CD4-positive, alpha-beta memory T cell (primary cell): Measurements from ENCODE around the gene CDC42BPB. TPM values are rescaled to one million over a fixed set of nuclear protein-coding genes. Genes with fewer than 3 reads are reported as not detected.
A peak's percentile ranks its signal among the peaks of the same experiment; 100 is the strongest.

ENCODE experiments used
- CTCF ChIA-PET: fragments of 350-600 bp; sonication (Branson Sonifier 250); formaldehyde crosslinking; loops from one replicate; lab custom pipeline; 2021; ENCODE audit warnings: inconsistent platforms; ENCODE audit not compliant: partially characterized antibody; lab: Charles Lee
- POLR2A ChIA-PET: fragments of 350-600 bp; sonication (Branson Sonifier 250); formaldehyde crosslinking; loops from one replicate; lab custom pipeline; 2021; ENCODE audit not compliant: partially characterized antibody; lab: Charles Lee
- DNase-seq, 5 donors: peaks; one replicate each; pipeline versions ENCODE4 v3.0.0 to v3.0.0-alpha.2; 2020 to 2022; ENCODE audit warnings: mixed read lengths in 1 of 5
- H3K27ac ChIP-seq: one replicate; pipeline ENCODE4 v1.7.0; 2013; ENCODE audit warnings: low read depth, low read length
- H3K27me3 ChIP-seq: 2 replicates; pipeline ENCODE4 v1.7.0; 2013; ENCODE audit warnings: mild to moderate bottlenecking, low read length, moderate library complexity; ENCODE audit not compliant: insufficient read depth
- H3K36me3 ChIP-seq: 2 replicates; pipeline ENCODE4 v1.7.0; 2013; ENCODE audit warnings: mild to moderate bottlenecking, low read length, moderate library complexity; ENCODE audit not compliant: insufficient read depth
- H3K4me1 ChIP-seq: 2 replicates; pipeline ENCODE4 v1.7.0; 2013; ENCODE audit warnings: mild to moderate bottlenecking, low read length, moderate library complexity; ENCODE audit not compliant: insufficient read depth
- H3K4me3 ChIP-seq, 2 donors: one replicate each; pipeline ENCODE4 v1.7.0; 2013; ENCODE audit warnings: low read length in 2 of 2, mild to moderate bottlenecking in 1 of 2
- H3K9me3 ChIP-seq, 2 donors: one replicate each; pipeline ENCODE4 v1.7.0; 2013; ENCODE audit warnings: low read length in 2 of 2, control low read depth in 1 of 2; ENCODE audit not compliant: control insufficient read depth in 1 of 2
- H3K27ac Mint-ChIP-seq, 7 donors: one replicate each; pipeline ENCODE4 v1.8.0; 2020 to 2021; ENCODE audit warnings: mixed read lengths in 7 of 7, mild to moderate bottlenecking in 6 of 7, inconsistent platforms in 3 of 7, moderate library complexity in 3 of 7
- H3K27me3 Mint-ChIP-seq, 2 donors: one replicate each; pipeline ENCODE4 v1.8.0; 2020 to 2021; ENCODE audit warnings: mixed read lengths in 2 of 2
- H3K36me3 Mint-ChIP-seq, 2 donors: one replicate each; pipeline ENCODE4 v1.8.0; 2020 to 2021; ENCODE audit warnings: mixed read lengths in 2 of 2, inconsistent platforms in 1 of 2, mild to moderate bottlenecking in 1 of 2
- H3K4me1 Mint-ChIP-seq, 4 donors: one replicate each; pipeline ENCODE4 v1.8.0; 2020 to 2021; ENCODE audit warnings: mixed read lengths in 4 of 4, mild to moderate bottlenecking in 1 of 4
- H3K4me3 Mint-ChIP-seq, 8 donors: one replicate each; pipeline ENCODE4 v1.8.0; 2020 to 2021; ENCODE audit warnings: mixed read lengths in 8 of 8, mild to moderate bottlenecking in 7 of 8, moderate library complexity in 6 of 8, inconsistent platforms in 3 of 8
- H3K9me3 Mint-ChIP-seq, 8 donors: one replicate each; pipeline ENCODE4 v1.8.0; 2020 to 2021; ENCODE audit warnings: mixed read lengths in 8 of 8, mild to moderate bottlenecking in 5 of 8, inconsistent platforms in 3 of 8, moderate library complexity in 1 of 8
- intact Hi-C: fragments of 100-400 bp; cut with micrococcal nuclease; formaldehyde crosslinking; loops from one replicate; pipeline ENCODE4 v1.15.1; 2023
- polyA plus RNA-seq, 2 donors: library from polyadenylated mRNA; unstranded; fragments of 300-500 nt; fragmentation: Illumina TruSeq; gene quantifications; one replicate each; pipeline ENCODE4 v1.2.3, GENCODE V29; 2021
- total RNA-seq, 2 experiments: library from RNA; stranded (reverse); gene quantifications; one replicate each; pipeline ENCODE4 v1.2.3, GENCODE V29; 2021

CDC42BPB gene
- total and polyA plus RNA-seq, 4 experiments from 2014 or later: 0.02 to 8.4 (median 4.1) TPM

DNA sequence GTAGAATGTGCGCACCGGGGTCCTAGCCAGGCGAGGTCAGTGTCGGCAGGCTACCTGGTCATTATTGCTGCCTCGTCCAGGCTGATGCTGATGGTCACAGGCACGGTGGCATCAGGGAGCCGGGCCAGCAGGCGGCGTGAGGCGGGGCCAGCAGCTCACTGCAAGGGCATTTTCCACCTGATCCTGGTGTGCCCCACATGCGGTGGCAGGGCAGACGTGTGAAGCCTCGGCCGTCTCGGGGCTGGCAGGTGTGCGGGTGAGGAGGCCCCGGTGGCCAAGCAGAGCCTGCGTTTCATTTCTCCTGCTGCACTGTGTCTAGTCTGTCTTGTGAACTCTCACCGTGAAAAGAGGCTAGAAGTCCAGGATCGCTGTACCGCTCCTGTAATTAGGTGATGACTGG is 146.9 kb downstream of the CDC42BPB start:
- Histone ChIP-seq H3K27me3 (no peaks in the 10 kb centered on the region), H3K36me3 (peaks cover 1% of the 10 kb centered on the region), H3K4me1 (no peaks in the 10 kb centered on the region), H3K4me3 (no peak overlapping the region), H3K27ac (no peak overlapping the region), H3K9me3 (no peaks in the 10 kb centered on the region)
- H3K27me3 Mint-ChIP-seq: no peaks in the 10 kb centered on the region
- no peaks in the 10 kb centered on the region for H3K4me1 Mint-ChIP-seq
- intact Hi-C loops: no loop called here
- H3K36me3 Mint-ChIP-seq: peaks cover 8 to 24% of the 10 kb centered on the region in 2 donors
- no peak overlapping the region for H3K4me3 Mint-ChIP-seq
- ChIA-PET POLR2A (no interaction called here), CTCF (interaction anchor here (2.1 kb wide), 1 partner anchor 216 kb away, joined by 6 read pairs; no protein-coding TSS in a partner anchor)
- no peaks in the 10 kb centered on the region for H3K9me3 Mint-ChIP-seq
- peak overlapping the region in 3 of 7 donors; percentile 22 to 53 (median 24) for H3K27ac Mint-ChIP-seq
- no peak for DNase-seq

DNA sequence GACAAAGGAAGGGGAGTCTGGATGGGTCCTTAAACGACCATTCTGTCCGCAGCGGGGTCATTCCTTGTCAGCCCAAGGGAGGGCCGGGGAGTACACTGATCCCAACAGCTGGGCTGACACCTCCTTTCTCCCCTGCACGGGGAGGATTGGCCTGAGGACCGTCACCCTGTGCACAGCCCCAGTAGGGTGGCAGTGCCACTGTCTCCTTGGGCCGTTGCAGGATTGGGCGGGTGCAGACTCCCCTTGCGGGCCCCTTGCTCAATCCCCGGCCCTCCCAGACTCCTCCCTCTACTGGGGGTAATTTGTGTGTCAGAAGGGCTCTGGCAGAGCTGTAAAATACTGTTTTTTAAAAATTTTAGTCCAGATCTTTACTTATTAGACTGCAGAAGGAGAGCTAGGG is 147.4 kb downstream of the CDC42BPB start:
- no peak overlapping the region for H3K4me3 ChIP-seq
- ChIA-PET CTCF (interaction anchor here (2.1 kb wide), 1 partner anchor 215 kb away, joined by 6 read pairs; no protein-coding TSS in a partner anchor), POLR2A (no interaction called here)
- no peak for DNase-seq
- H3K27ac Mint-ChIP-seq: peak overlapping the region in 2 of 7 donors; percentile 22 to 24
- H3K4me1 ChIP-seq: no peaks in the 10 kb centered on the region
- no peaks in the 10 kb centered on the region for H3K27me3 ChIP-seq
- no peaks in the 10 kb centered on the region for H3K4me1 Mint-ChIP-seq
- no peak overlapping the region for H3K4me3 Mint-ChIP-seq
- peaks cover 7% of the 10 kb centered on the region for H3K36me3 ChIP-seq
- H3K9me3 Mint-ChIP-seq: no peaks in the 10 kb centered on the region
- no peaks in the 10 kb centered on the region for H3K27me3 Mint-ChIP-seq
- no peak overlapping the region for H3K27ac ChIP-seq
- no peaks in the 10 kb centered on the region for H3K9me3 ChIP-seq
- H3K36me3 Mint-ChIP-seq: peaks cover 13 to 29% of the 10 kb centered on the region in 2 donors
- intact Hi-C loops: no loop called here

DNA sequence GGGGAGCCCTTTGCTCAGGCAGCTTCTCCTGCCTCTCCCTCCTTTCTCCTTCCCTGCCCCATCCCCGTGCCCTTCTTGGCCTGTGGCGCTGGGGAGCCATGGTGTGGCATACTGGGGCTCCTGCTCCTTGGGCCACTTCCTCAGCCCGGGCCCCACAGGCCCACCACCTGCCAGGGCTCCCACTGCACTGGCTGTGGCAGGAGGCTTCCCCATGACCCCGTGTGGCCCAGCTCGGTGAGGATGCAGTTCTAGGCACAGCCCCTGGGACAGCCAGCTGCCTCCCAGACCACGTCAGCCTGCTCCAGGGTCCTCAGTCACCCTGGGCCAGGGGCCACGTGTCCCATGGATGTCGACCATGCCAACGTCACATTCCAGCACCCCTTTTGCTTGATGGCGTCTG is 147.9 kb downstream of the CDC42BPB start:
- CTCF ChIA-PET: interaction anchor here (2.1 kb wide), 1 partner anchor 215 kb away, joined by 6 read pairs; no protein-coding TSS in a partner anchor
- no peaks in the 10 kb centered on the region for H3K4me1 Mint-ChIP-seq
- H3K36me3 Mint-ChIP-seq: peaks cover 13 to 29% of the 10 kb centered on the region in 2 donors
- POLR2A ChIA-PET: no interaction called here
- H3K27ac Mint-ChIP-seq: no peak overlapping the region
- H3K9me3 Mint-ChIP-seq: no peaks in the 10 kb centered on the region
- no peak overlapping the region for H3K4me3 Mint-ChIP-seq
- Histone ChIP-seq H3K4me1 (no peaks in the 10 kb centered on the region), H3K27me3 (no peaks in the 10 kb centered on the region), H3K36me3 (peaks cover 7% of the 10 kb centered on the region), H3K27ac (no peak overlapping the region), H3K9me3 (no peaks in the 10 kb centered on the region), H3K4me3 (no peak overlapping the region)
- intact Hi-C loops: no loop called here
- H3K27me3 Mint-ChIP-seq: no peaks in the 10 kb centered on the region
- DNase-seq: no peak

DNA sequence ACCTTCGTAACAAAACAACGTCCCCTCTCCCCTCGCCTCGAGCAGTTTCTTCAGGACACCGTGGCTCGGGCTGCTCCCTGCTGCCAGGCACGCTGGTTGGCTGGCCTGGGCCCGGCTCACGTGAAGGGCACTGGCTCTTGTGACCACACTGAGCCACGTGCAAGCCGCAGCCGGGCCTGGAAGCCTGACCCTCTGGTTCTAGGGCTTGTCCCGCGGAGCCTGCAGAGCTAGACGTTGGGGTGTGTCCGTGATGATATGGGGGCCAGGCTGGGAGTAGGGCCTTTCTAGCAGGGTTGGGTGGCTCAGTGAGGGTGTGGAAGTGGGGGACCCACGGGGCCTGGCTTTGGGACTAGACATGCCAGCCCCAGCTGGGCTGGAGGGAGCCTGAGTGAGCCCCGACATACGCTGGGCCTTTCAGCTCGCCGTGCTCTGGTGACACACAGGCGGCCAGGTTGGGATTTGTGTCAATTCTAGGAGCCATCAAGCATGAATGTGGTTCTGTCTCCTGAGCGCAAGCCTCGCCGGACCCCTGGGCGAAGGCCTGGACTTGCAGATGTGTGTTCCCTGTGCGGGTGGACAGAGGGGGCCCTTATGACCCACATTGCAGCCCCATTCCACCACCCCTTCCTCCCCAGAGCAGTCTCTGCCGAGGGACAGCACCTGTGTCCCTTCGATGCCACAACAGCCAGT is 148.4 kb downstream of the CDC42BPB start:
- intact Hi-C loops: no loop called here
- peaks cover 13 to 34% of the 10 kb centered on the region in 2 donors for H3K36me3 Mint-ChIP-seq
- POLR2A ChIA-PET: no interaction called here
- H3K4me1 Mint-ChIP-seq: no peaks in the 10 kb centered on the region
- H3K9me3 Mint-ChIP-seq: no peaks in the 10 kb centered on the region
- H3K27me3 ChIP-seq: no peaks in the 10 kb centered on the region
- H3K4me3 ChIP-seq: no peak overlapping the region
- H3K27ac ChIP-seq: no peak overlapping the region
- no peak overlapping the region for H3K4me3 Mint-ChIP-seq
- peak overlapping the region in 1 of 7 donors; percentile 42 for H3K27ac Mint-ChIP-seq
- H3K36me3 ChIP-seq: peaks cover 10% of the 10 kb centered on the region
- CTCF ChIA-PET: interaction anchor here (2.1 kb wide), 1 partner anchor 214 kb away, joined by 6 read pairs; no protein-coding TSS in a partner anchor
- no peaks in the 10 kb centered on the region for H3K27me3 Mint-ChIP-seq
- no peaks in the 10 kb centered on the region for H3K4me1 ChIP-seq
- H3K9me3 ChIP-seq: no peaks in the 10 kb centered on the region
- DNase-seq: no peak

DNA sequence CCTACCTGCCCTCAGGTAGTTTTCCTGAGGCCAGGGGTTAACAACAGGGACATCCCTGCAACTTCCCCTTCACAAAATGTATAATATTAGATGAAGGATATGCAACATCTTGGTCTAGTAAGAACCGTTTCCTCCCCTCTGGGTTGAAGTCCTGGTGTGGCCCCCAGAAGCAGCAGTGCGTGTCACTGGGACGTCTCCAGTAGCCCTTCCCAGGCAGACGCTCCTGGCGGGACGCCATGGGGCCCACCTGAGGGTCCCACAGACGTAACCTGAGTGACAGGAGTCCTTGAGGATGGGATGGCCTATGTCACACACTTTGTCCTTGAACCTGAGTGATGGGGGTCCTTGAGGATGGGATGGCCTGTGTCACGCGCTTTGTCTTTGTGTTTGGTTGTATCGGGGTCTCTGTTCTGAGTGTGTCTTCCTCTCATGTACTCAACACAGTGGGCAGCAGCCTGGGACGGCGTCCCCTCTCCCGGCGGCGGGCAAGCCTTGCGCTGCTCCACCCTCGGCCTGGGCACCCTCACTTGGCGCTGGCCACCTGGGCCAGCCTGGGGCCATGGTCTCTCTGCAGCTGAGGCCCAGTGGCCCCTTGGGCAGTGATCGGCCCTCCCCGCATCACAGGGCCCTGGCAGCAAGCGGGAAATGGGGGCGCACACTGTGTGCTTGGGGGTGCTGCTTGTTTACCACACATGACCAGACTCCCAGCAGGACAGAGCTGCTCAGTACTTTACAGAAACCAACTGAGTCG is 149.2 kb downstream of the CDC42BPB start:
- Mint-ChIP-seq H3K9me3 (peaks cover 0 to 2% (median 0%) of the 10 kb centered on the region in 8 donors), H3K4me1 (no peaks in the 10 kb centered on the region), H3K27me3 (no peaks in the 10 kb centered on the region), H3K36me3 (peaks cover 19 to 41% of the 10 kb centered on the region in 2 donors), H3K4me3 (no peak overlapping the region), H3K27ac (no peak overlapping the region)
- H3K4me3 ChIP-seq: no peak overlapping the region
- H3K4me1 ChIP-seq: no peaks in the 10 kb centered on the region
- intact Hi-C loops: no loop called here
- ChIA-PET CTCF (no interaction called here), POLR2A (no interaction called here)
- no peaks in the 10 kb centered on the region for H3K9me3 ChIP-seq
- no peaks in the 10 kb centered on the region for H3K27me3 ChIP-seq
- H3K36me3 ChIP-seq: peaks cover 16% of the 10 kb centered on the region
- no peak for DNase-seq
- H3K27ac ChIP-seq: no peak overlapping the region

DNA sequence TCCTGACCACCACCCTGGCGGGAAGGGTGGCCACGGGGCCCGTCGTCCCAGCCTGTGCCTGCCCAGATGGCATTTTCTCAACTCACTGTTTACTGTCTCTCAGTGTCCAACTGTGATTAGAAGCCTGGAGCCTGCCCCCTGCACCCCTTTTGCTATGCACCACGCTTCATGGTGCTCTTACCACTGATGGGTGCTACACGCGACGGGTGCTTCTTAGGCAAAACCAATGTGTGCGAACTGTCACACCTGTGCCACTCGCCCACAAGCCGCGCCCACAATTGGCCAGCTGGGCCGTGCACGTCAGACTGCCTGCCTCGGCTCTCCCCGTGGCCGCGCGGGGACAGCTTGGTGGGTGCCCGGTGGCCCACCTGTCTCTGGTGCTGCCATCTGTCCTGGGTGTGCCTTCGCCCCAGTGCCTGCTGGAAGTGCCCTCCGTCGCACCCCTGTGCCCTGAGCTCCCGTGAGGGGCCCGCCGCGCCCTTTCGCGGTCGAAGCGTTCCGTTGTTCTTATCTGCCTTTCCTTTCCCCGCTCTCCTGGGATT is 150.0 kb downstream of the CDC42BPB start:
- Histone ChIP-seq H3K27ac (no peak overlapping the region), H3K36me3 (peaks cover 16% of the 10 kb centered on the region), H3K4me3 (no peak overlapping the region), H3K4me1 (no peaks in the 10 kb centered on the region), H3K27me3 (no peaks in the 10 kb centered on the region), H3K9me3 (no peaks in the 10 kb centered on the region)
- Mint-ChIP-seq H3K9me3 (peaks cover 0 to 2% (median 0%) of the 10 kb centered on the region in 8 donors), H3K27ac (no peak overlapping the region), H3K27me3 (no peaks in the 10 kb centered on the region), H3K36me3 (peaks cover 21 to 49% of the 10 kb centered on the region in 2 donors), H3K4me1 (no peaks in the 10 kb centered on the region), H3K4me3 (no peak overlapping the region)
- intact Hi-C loops: no loop called here
- ChIA-PET CTCF (no interaction called here), POLR2A (no interaction called here)
- DNase-seq: no peak

DNA sequence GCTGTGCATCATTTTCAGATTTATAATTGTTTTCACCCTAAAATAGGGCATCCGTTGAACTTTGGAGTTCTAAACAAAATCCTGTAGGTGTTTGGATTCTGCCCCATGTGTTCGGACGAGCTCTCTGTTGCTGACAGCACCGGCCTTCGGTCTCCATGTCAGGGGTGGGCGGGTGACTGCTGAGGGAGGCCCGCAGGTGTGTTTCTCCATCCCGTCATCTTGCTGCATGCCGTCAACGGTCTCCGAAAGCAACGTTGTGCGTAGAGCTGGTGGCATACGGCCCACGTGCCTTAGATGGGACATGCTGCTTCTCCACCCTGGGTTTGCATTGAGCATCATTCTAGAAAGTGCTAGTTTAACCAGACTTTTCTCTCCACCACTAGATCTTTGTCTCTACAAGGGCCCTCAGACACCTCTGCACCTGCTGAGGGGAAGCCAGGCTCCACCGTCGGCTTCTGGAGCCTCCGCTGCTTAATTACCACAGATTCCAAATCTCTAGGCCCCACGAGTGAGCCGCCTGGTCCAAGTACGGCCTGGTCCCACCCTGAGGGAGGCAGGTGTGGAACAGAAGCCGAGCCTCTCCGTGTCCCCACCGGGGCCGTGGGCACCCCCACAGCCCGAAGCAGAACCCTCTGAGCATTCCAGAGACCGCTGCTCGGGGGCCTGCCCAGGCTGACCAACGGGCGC is 150.6 kb downstream of the CDC42BPB start:
- Histone ChIP-seq H3K4me1 (no peaks in the 10 kb centered on the region), H3K4me3 (no peak overlapping the region), H3K9me3 (no peaks in the 10 kb centered on the region), H3K27me3 (no peaks in the 10 kb centered on the region), H3K27ac (no peak overlapping the region), H3K36me3 (peaks cover 19% of the 10 kb centered on the region)
- intact Hi-C loops: no loop called here
- Mint-ChIP-seq H3K27me3 (no peaks in the 10 kb centered on the region), H3K4me3 (no peak overlapping the region), H3K36me3 (peaks cover 21 to 50% of the 10 kb centered on the region in 2 donors), H3K9me3 (peaks cover 0 to 2% (median 0%) of the 10 kb centered on the region in 8 donors), H3K27ac (no peak overlapping the region), H3K4me1 (no peaks in the 10 kb centered on the region)
- CTCF ChIA-PET: no interaction called here
- POLR2A ChIA-PET: no interaction called here
- DNase-seq: no peak
